Neural cell (in vitro differentiated cells): Measurements from ENCODE around the gene RAI1. TPM values are rescaled to one million over a fixed set of nuclear protein-coding genes. Genes with fewer than 3 reads are reported as not detected.
A peak's percentile ranks its signal among the peaks of the same experiment; 100 is the strongest.

Experiments used
- H2AFZ ChIP-seq: fragments of 200-600, 300-800 bp; sonication (generic), shearing (Covaris generic); 2 replicates; pipeline ENCODE4 v1.6.0; 2014; ENCODE audit warnings: low read depth, mild to moderate bottlenecking, antibody characterized with exemption, low read length, moderate library complexity
- H3F3A ChIP-seq: fragments of 200-600 bp; shearing (Covaris generic); 2 replicates; pipeline ENCODE4 v1.6.1; 2016; ENCODE audit warnings: mild to moderate bottlenecking, moderate library complexity, mixed read lengths, antibody characterized with exemption, low read length; ENCODE audit not compliant: insufficient read depth, poor library complexity, severe bottlenecking
- H3K27ac ChIP-seq: fragments of 200-600, 300-800 bp; sonication (generic), shearing (Covaris generic); 2 replicates; pipeline ENCODE4 v1.5.1; 2014; ENCODE audit warnings: mild to moderate bottlenecking, low read length, moderate library complexity
- H3K27me3 ChIP-seq: fragments of 300-800, 200-600 bp; sonication (generic), shearing (Covaris generic); 2 replicates; pipeline ENCODE4 v1.6.0; 2014; ENCODE audit warnings: mild to moderate bottlenecking, low read depth, low read length, moderate library complexity; ENCODE audit not compliant: insufficient read depth
- H3K36me3 ChIP-seq: fragments of 300-800, 200-600 bp; sonication (generic), shearing (Covaris generic); 2 replicates; pipeline ENCODE4 v1.5.1; 2014; ENCODE audit warnings: mild to moderate bottlenecking, antibody characterized with exemption, low read length, moderate library complexity; ENCODE audit not compliant: insufficient read depth
- H3K4me2 ChIP-seq: fragments of 300-800, 200-600 bp; sonication (generic), shearing (Covaris generic); 2 replicates; pipeline ENCODE4 v1.6.0; 2014; ENCODE audit warnings: mild to moderate bottlenecking, low read length
- H3K4me3 ChIP-seq: fragments of 300-800, 200-600 bp; sonication (generic), shearing (Covaris generic); 2 replicates; pipeline ENCODE4 v1.5.1; 2014; ENCODE audit warnings: mild to moderate bottlenecking, low read length, moderate library complexity
- H3K79me2 ChIP-seq: fragments of 200-600 bp; shearing (Covaris generic); replicated peaks from 2 replicates; pipeline ENCODE4 v1.6.0; 2014; ENCODE audit warnings: mild to moderate bottlenecking, low read length, moderate library complexity; ENCODE audit not compliant: insufficient read depth
- H3K9ac ChIP-seq: fragments of 300-800, 200-600 bp; sonication (generic), shearing (Covaris generic); 2 replicates; pipeline ENCODE4 v1.6.1; 2016; ENCODE audit warnings: mild to moderate bottlenecking, low read length, mixed read lengths
- H3K9me2 ChIP-seq: fragments of 200-600 bp; shearing (Covaris generic); 2 replicates; pipeline ENCODE4 v1.6.1; 2016; ENCODE audit warnings: mild to moderate bottlenecking, low read length, mixed read lengths; ENCODE audit not compliant: insufficient read depth
- H3K9me3 ChIP-seq: fragments of 200-600, 300-800 bp; sonication (generic), shearing (Covaris generic); 2 replicates; pipeline ENCODE4 v1.6.1; 2016; ENCODE audit warnings: mild to moderate bottlenecking, mixed run types, low read length, moderate library complexity, mixed read lengths
- H4K20me1 ChIP-seq: fragments of 200-600 bp; shearing (Covaris generic); 2 replicates; pipeline ENCODE4 v1.6.1; 2016; ENCODE audit warnings: mild to moderate bottlenecking, mixed run types; ENCODE audit not compliant: insufficient read depth
- EP300 ChIP-seq: fragments of 450-650 bp; conservative IDR thresholded peaks from 2 replicates; pipeline ENCODE4 v1.6.1; 2014; ENCODE audit warnings: antibody characterized with exemption, mild to moderate bottlenecking, moderate library complexity; ENCODE audit not compliant: poor library complexity, severe bottlenecking
- EZH2 ChIP-seq: fragments of 200-600, 300-800 bp; shearing (Covaris generic), sonication (generic); IDR thresholded peaks from 2 replicates; pipeline ENCODE4 v1.6.1; 2014; ENCODE audit warnings: antibody characterized with exemption, low read length, borderline replicate concordance, mild to moderate bottlenecking; ENCODE audit not compliant: insufficient read depth, poor library complexity, severe bottlenecking
- MXI1 ChIP-seq: fragments of 450-650 bp; conservative IDR thresholded peaks from 2 replicates; pipeline ENCODE4 v1.6.1; 2014; ENCODE audit warnings: antibody characterized with exemption, mild to moderate bottlenecking; ENCODE audit not compliant: poor library complexity, severe bottlenecking
- POLR2AphosphoS5 ChIP-seq: IDR thresholded peaks from 2 replicates; pipeline ENCODE4 v1.6.1; 2012
- RAD21 ChIP-seq: fragments of 450-650 bp; conservative IDR thresholded peaks from 2 replicates; pipeline ENCODE4 v1.6.1; 2014; ENCODE audit warnings: antibody characterized with exemption, mild to moderate bottlenecking, moderate library complexity
- SMC3 ChIP-seq: fragments of 450-650 bp; conservative IDR thresholded peaks from 2 replicates; pipeline ENCODE4 v1.6.1; 2014; ENCODE audit warnings: antibody characterized with exemption, mild to moderate bottlenecking, moderate library complexity; ENCODE audit not compliant: poor library complexity
- TAF1 ChIP-seq: IDR thresholded peaks from 2 replicates; pipeline ENCODE4 v1.6.1; 2012; ENCODE audit warnings: low read depth
- polyA plus RNA-seq: library from polyadenylated mRNA; depleted of rRNA; stranded (reverse); fragments of >200 nt; gene quantifications from 2 replicates; pipeline ENCODE4 v1.2.3, GENCODE V29; 2014
- TF ChIP-seq, protein P1 (sequence below): IDR thresholded peaks from 2 replicates; pipeline ENCODE4 v1.6.1; 2012; ENCODE audit warnings: borderline replicate concordance
- TF ChIP-seq, protein P2 (sequence below): fragments of 450-650 bp; IDR thresholded peaks from 2 replicates; pipeline ENCODE4 v1.5.1; 2014; ENCODE audit warnings: antibody characterized with exemption, mild to moderate bottlenecking, moderate library complexity; ENCODE audit not compliant: poor library complexity, severe bottlenecking

RAI1 gene
- polyA plus RNA-seq, 1 donor from 2014 or later, result 16.9 TPM

DNA sequence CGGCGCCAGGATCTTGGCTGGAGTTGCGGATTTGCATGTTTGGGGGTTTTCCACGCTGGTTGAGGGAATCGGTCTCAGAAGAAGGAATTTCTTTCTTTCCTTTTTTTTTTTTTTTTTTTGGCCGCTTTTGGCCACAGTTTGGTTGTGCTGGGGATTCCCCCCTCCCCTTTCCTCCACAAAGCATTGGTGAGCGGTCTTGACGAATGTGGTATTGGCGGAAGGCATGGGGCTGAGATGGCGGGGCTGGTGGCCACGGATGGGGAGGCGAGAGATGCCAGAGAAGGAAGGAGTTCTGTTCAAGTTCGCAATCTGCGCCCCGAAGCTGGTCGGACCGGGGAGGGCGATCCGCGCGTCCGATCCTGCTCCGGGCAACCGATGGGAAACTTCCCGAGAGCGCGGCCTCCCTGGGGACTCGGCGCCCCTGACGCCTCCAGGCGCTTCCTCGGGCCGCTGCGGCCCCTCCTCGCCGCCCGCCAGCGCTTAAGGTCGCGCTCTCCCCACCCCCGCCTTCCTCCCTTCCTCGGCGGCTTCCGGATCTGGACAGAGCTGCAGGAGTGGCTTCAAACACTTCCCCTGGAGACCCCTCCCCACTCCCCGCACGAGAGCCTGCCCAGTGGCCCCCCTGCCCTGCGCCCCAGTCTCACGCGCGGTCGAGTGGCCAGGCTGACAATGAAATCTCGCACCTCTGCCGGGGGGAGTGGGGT is 43.2 kb downstream of the RAI1 start:
- Histone ChIP-seq H3K9me2 (no peaks in the 10 kb centered on the region), H2AFZ (no peak overlapping the region), H3K4me2 (peak overlapping the region; percentile 35), H3K36me3 (no peaks in the 10 kb centered on the region), H3K27me3 (no peaks in the 10 kb centered on the region), H3K9me3 (no peaks in the 10 kb centered on the region), H3F3A (peaks cover 3% of the 10 kb centered on the region), H3K4me3 (peak overlapping the region; percentile 98), H3K79me2 (peaks cover 79% of the 10 kb centered on the region), H3K9ac (peak overlapping the region; percentile 96), H4K20me1 (peaks cover 40% of the 10 kb centered on the region), H3K27ac (peak overlapping the region; percentile 98)
- TF ChIP-seq, protein P1, sequence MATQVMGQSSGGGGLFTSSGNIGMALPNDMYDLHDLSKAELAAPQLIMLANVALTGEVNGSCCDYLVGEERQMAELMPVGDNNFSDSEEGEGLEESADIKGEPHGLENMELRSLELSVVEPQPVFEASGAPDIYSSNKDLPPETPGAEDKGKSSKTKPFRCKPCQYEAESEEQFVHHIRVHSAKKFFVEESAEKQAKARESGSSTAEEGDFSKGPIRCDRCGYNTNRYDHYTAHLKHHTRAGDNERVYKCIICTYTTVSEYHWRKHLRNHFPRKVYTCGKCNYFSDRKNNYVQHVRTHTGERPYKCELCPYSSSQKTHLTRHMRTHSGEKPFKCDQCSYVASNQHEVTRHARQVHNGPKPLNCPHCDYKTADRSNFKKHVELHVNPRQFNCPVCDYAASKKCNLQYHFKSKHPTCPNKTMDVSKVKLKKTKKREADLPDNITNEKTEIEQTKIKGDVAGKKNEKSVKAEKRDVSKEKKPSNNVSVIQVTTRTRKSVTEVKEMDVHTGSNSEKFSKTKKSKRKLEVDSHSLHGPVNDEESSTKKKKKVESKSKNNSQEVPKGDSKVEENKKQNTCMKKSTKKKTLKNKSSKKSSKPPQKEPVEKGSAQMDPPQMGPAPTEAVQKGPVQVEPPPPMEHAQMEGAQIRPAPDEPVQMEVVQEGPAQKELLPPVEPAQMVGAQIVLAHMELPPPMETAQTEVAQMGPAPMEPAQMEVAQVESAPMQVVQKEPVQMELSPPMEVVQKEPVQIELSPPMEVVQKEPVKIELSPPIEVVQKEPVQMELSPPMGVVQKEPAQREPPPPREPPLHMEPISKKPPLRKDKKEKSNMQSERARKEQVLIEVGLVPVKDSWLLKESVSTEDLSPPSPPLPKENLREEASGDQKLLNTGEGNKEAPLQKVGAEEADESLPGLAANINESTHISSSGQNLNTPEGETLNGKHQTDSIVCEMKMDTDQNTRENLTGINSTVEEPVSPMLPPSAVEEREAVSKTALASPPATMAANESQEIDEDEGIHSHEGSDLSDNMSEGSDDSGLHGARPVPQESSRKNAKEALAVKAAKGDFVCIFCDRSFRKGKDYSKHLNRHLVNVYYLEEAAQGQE, result peak; percentile 41
- TF ChIP-seq, protein P2, sequence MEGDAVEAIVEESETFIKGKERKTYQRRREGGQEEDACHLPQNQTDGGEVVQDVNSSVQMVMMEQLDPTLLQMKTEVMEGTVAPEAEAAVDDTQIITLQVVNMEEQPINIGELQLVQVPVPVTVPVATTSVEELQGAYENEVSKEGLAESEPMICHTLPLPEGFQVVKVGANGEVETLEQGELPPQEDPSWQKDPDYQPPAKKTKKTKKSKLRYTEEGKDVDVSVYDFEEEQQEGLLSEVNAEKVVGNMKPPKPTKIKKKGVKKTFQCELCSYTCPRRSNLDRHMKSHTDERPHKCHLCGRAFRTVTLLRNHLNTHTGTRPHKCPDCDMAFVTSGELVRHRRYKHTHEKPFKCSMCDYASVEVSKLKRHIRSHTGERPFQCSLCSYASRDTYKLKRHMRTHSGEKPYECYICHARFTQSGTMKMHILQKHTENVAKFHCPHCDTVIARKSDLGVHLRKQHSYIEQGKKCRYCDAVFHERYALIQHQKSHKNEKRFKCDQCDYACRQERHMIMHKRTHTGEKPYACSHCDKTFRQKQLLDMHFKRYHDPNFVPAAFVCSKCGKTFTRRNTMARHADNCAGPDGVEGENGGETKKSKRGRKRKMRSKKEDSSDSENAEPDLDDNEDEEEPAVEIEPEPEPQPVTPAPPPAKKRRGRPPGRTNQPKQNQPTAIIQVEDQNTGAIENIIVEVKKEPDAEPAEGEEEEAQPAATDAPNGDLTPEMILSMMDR, result no peak
- no peak for TF ChIP-seq EZH2
- TF ChIP-seq POLR2AphosphoS5, result peak; percentile 32

DNA sequence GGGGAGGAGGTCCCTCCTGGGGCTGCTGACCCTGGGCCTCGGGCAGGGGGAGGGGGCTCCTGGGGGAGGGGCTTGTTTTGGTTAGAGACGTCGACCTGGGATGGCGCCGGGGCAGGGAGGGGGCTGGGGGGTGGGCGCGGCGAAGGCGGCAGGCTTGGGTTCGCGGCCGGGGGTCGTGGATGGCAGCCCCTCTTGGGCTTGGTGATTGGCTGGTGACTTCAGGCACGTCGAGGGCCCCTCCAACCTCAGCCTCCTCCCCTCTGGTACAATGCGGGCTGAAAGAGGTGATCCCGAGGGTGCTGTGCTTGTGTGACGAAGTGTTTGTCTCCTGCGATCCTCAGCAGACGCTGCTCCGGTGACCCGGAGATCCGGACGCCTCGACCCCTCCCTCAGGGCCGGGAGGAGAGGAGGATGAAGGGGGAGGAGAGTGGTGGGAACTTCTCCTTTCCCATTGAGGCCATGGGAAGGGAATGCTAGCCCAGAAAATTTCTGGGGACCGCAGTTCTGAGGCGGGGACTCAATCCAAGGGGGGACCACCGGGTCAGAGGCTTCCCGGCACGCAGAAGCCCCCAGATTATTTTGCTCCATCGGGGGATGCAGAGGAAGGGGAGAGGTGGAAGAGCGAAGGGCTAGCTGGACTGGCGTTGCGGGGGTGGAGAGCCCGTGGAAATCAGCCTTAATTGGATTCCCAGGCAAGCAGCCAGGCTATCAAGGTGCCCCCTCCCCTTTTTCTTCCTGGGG is 43.9 kb downstream of the RAI1 start:
- peaks cover 47% of the 10 kb centered on the region for H4K20me1 ChIP-seq
- peak overlapping the region; percentile 99 for H3K4me2 ChIP-seq
- no peaks in the 10 kb centered on the region for H3K9me3 ChIP-seq
- peak overlapping the region; percentile 98 for H3K27ac ChIP-seq
- H3K4me3 ChIP-seq, result peak overlapping the region; percentile 98
- H3F3A ChIP-seq, result peaks cover 3% of the 10 kb centered on the region
- TF ChIP-seq EP300, result peak; percentile 25
- peak; percentile 47 for TF ChIP-seq TAF1
- TF ChIP-seq POLR2AphosphoS5, result peak; percentile 90
- TF ChIP-seq, protein P1, result peak; percentile 49
- TF ChIP-seq, protein P2, result no peak
- TF ChIP-seq RAD21, result no peak
- TF ChIP-seq SMC3, result peak; percentile 32
- peak; percentile 30 for TF ChIP-seq MXI1
- peak overlapping the region; percentile 96 for H3K9ac ChIP-seq
- no peaks in the 10 kb centered on the region for H3K27me3 ChIP-seq
- H3K36me3 ChIP-seq, result no peaks in the 10 kb centered on the region
- H3K9me2 ChIP-seq, result no peaks in the 10 kb centered on the region
- H3K79me2 ChIP-seq, result peaks cover 80% of the 10 kb centered on the region
- H2AFZ ChIP-seq, result no peak overlapping the region
